Osteocyte (in vitro differentiated cells): ENCODE data around the gene CBX4. TPM values are rescaled to one million over a fixed set of nuclear protein-coding genes. Genes with fewer than 3 reads are reported as not detected.

Experiments
- DNase-seq: peaks from one replicate; pipeline ENCODE4 v3.0.0; 2021; ENCODE audit warnings: mixed read lengths; ENCODE audit not compliant: unreplicated experiment; ENCODE audit errors: extremely low spot score
- H3K27ac Mint-ChIP-seq: one replicate; pipeline ENCODE4 v1.8.0; 2021; ENCODE audit warnings: mild to moderate bottlenecking, mixed read lengths; ENCODE audit not compliant: unreplicated experiment
- H3K27me3 Mint-ChIP-seq: one replicate; pipeline ENCODE4 v1.8.0; 2021; ENCODE audit warnings: mixed read lengths; ENCODE audit not compliant: unreplicated experiment
- H3K36me3 Mint-ChIP-seq: one replicate; pipeline ENCODE4 v1.8.0; 2021; ENCODE audit warnings: mixed read lengths; ENCODE audit not compliant: unreplicated experiment
- H3K4me1 Mint-ChIP-seq: one replicate; pipeline ENCODE4 v1.8.0; 2021; ENCODE audit warnings: mixed read lengths; ENCODE audit not compliant: unreplicated experiment
- H3K4me3 Mint-ChIP-seq: one replicate; pipeline ENCODE4 v1.8.0; 2021; ENCODE audit warnings: mild to moderate bottlenecking, moderate library complexity, mixed read lengths; ENCODE audit not compliant: unreplicated experiment
- H3K9me3 Mint-ChIP-seq: one replicate; pipeline ENCODE4 v1.8.0; 2021; ENCODE audit warnings: mixed read lengths; ENCODE audit not compliant: unreplicated experiment
- total RNA-seq: library from RNA; stranded (reverse); gene quantifications from 2 replicates; pipeline ENCODE4 v1.2.1, GENCODE V29; 2021
- TF ChIP-seq, protein P1 (sequence below): fragments of 200-600 bp; sonication (generic); IDR thresholded peaks from 2 replicates; pipeline ENCODE4 v1.5.0; 2021; ENCODE audit warnings: antibody characterized with exemption, mild to moderate bottlenecking, moderate library complexity

CBX4 gene
- total RNA-seq, 1 donor from 2014 or later: 23.2 TPM

DNA sequence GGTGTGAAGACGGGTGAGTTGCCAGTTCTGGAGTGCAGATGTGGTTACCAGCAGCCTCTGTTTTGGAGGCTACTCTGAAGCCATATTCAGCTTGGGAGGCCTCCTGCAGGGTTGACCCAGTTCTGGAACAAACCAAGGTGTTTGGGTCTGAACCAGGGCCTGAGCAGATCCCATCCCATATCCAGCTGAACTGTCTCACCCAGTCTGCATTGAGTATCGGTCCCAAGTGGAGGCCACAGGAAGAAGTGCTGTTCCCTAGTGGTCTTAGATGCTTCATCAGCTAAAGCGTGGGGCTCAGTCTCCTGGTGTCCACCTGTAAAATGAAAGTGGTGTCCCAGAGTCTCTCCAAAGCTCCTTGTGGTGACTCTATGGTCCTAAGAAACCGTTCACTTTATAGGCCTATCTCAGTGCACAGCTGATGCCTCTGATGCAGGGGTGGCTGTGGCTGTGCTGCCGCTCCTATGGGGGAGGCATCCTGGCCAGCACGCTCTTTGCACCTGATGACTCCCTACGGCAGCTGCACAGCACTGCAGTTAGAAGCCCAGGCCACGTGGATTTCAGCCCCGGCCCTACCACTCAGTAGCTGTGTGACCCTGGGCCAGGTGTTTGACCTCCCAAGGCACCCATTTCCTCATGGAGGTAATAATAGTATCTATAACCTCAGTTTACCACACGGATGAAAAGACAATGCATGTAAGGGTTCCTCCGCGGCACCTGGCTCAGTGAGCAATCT lies 21.0 kb downstream of the CBX4 start:
- Mint-ChIP-seq H3K4me3 (no peak overlapping the region), H3K4me1 (peaks cover 5% of the 10 kb centered on the region), H3K9me3 (no peaks in the 10 kb centered on the region), H3K27me3 (peaks cover 35% of the 10 kb centered on the region), H3K27ac (no peak overlapping the region), H3K36me3 (no peaks in the 10 kb centered on the region)
- DNase-seq: no peak
- TF ChIP-seq, protein P1, sequence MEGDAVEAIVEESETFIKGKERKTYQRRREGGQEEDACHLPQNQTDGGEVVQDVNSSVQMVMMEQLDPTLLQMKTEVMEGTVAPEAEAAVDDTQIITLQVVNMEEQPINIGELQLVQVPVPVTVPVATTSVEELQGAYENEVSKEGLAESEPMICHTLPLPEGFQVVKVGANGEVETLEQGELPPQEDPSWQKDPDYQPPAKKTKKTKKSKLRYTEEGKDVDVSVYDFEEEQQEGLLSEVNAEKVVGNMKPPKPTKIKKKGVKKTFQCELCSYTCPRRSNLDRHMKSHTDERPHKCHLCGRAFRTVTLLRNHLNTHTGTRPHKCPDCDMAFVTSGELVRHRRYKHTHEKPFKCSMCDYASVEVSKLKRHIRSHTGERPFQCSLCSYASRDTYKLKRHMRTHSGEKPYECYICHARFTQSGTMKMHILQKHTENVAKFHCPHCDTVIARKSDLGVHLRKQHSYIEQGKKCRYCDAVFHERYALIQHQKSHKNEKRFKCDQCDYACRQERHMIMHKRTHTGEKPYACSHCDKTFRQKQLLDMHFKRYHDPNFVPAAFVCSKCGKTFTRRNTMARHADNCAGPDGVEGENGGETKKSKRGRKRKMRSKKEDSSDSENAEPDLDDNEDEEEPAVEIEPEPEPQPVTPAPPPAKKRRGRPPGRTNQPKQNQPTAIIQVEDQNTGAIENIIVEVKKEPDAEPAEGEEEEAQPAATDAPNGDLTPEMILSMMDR: no peak

DNA sequence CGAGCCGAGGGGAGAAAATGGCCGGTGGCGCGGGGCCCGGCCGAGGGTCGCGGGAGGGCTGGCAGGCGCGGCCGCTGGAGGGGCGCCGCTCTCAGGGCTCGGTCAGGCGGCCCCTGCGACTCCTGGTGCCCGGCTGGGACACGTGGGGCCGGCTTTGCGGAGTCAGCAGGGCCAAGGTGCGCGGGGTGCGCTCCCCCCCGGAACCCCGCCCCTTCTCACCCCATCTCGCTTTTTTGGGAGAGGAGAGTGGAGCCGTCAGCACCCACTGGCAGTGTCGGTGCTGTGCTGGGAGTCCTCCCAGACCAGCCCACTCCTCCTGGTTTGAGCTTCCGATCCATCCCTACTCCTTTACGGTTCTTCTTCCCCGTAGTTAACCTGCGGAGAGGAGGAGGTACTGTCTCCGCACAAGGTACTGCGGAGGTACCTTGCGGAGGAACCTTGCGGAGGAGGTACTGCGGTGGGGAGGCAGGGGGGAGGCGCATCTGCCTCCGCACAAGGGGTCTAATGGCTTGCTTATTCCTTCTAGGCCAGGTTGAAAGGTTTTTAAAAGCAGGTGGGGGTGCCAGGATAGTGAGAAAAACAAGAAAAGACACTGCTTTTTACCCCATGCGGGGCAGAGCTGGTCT lies 23.3 kb downstream of the CBX4 start:
- DNase-seq: no peak
- Mint-ChIP-seq H3K27me3 (peaks cover 43% of the 10 kb centered on the region), H3K9me3 (no peaks in the 10 kb centered on the region), H3K36me3 (no peaks in the 10 kb centered on the region), H3K27ac (no peak overlapping the region), H3K4me3 (no peak overlapping the region), H3K4me1 (peaks cover 16% of the 10 kb centered on the region)
- TF ChIP-seq, protein P1: no peak

DNA sequence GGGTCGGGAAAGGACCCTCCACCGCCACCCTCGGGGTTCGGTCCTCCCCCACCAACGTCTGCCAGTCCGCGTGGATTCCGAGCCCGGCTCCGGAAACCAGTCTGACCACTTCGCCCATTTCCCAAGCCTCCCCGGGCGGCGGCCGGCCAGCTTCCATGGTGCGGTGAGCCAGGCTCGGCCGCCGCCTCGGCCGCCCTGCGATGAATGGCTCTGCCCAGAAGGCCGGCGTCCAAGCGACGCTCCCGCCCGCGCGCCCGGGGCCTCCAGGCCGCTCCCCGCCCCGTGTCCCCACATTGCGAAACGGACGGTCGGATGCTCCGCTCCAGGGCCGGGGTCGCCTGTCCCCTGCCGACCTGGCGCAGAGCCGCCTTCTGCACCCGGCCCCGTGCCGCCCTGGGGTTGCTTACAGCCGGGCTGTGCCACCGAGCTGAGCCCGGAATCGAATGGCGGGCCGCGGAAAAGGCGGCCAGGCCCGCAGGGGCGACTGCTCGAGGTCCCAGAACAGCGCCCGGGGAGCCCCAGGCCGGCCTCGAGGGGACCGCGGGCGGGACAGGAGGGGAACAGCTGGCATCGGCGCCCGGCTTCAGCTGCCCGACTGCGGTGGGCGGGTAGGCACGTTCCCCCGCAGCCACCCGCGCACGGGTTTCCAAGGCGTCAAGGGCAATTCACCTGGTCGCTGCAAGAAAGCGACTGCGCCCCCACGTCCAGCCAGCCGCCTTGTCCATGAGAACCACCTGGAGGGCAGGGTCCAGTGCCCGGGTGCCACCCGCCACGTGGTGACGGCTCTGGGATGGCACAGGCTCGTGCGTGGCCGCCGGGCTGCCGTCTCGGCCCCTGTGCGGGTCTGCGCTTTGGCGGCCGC lies 24.0 kb downstream of the CBX4 start:
- no peak for DNase-seq
- Mint-ChIP-seq H3K27me3 (peaks cover 43% of the 10 kb centered on the region), H3K4me3 (no peak overlapping the region)

DNA sequence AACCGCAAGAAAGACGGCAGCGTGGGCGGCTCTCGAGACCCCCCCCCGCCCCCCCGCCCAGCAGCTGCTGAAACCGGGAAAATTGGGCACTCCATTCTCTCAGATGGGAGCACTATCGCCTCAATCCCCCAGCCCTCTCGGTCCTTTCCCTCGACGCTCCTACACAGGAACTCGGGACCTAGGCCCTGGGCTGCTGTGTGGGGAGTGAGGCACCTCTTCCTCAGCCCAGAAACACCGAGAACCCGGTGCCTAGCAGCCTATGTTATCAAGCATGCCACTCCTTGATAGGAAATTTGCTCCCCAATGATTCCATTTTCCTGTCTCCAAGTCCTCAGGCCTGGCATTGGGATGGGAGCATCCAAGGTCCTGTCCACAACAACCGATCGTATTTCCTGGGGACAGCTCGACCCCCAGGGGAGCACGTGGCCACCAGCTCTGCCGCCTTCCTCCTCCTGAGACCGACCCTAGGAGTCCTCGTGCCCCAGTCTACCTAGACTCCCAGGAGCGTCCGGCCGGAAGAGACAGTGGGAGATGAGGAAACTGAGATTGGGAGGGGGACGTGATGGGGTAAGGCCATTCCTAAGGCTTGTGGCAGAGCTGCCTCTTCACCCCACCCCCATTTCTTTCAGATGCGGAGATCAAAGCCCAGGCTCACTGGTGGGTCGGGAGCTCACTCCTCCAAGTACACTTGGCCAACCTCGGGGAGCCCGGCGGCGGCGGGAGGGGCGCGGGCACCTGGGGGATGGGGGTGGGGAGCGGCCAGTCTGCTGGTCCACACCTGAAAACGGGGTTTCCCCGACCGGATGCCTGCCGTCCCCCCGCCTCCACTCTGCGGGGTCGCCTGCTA lies 24.9 kb downstream of the CBX4 start:
- Mint-ChIP-seq H3K27me3 (peaks cover 40% of the 10 kb centered on the region), H3K27ac (no peak overlapping the region), H3K9me3 (no peaks in the 10 kb centered on the region), H3K4me3 (peak overlapping the region; percentile 55), H3K36me3 (no peaks in the 10 kb centered on the region), H3K4me1 (peaks cover 21% of the 10 kb centered on the region)
- TF ChIP-seq, protein P1: no peak
- DNase-seq: no peak

More for the DNA sequence above, 24.0 kb downstream of the CBX4 start:
- Mint-ChIP-seq H3K36me3 (no peaks in the 10 kb centered on the region), H3K9me3 (no peaks in the 10 kb centered on the region), H3K4me1 (peaks cover 19% of the 10 kb centered on the region), H3K27ac (no peak overlapping the region)
- TF ChIP-seq, protein P1: no peak
